Endothelial cell of umbilical vein (primary cell): ENCODE data around the gene ADCYAP1R1. TPM values are rescaled to one million over a fixed set of nuclear protein-coding genes. Genes with fewer than 3 reads are reported as not detected.

Source experiments
- BruUV-seq: library from RNA; stranded (reverse); fragments of 400-500 nt; replicated peaks from 2 replicates; lab custom pipeline; 2021; lab: Mats Ljungman, UMichigan
- CTCF ChIA-PET: fragments of 300-600, 350-600 bp; sonication (Branson Sonifier 250); formaldehyde crosslinking; loops from one replicate; lab custom pipeline; 2021; ENCODE audit warnings: antibody characterized with exemption, inconsistent platforms; lab: Charles Lee
- POLR2A ChIA-PET: fragments of 300-600, 350-600 bp; sonication (Branson Sonifier 250); formaldehyde crosslinking; loops from one replicate; lab custom pipeline; 2021; ENCODE audit warnings: antibody characterized with exemption, inconsistent platforms; lab: Charles Lee
- DNase-seq: peaks from one replicate; pipeline ENCODE4 v3.0.0-alpha.2; 2011; ENCODE audit warnings: low read depth, low spot score
- FAIRE-seq: peaks from 2 replicates; lab custom pipeline; 2011; peaks lifted over from hg19 to GRCh38; lab: Jason Lieb, UNC
- H2AFZ ChIP-seq: 2 replicates; pipeline ENCODE4 v1.6.0; 2012; ENCODE audit warnings: low read depth, low read length, control low read depth, inconsistent platforms
- H3K27ac ChIP-seq: 2 replicates; pipeline ENCODE4 v1.5.1; 2011; ENCODE audit warnings: low read depth, mild to moderate bottlenecking, control low read depth, low read length, moderate library complexity; ENCODE audit not compliant: insufficient read depth
- H3K27me3 ChIP-seq, 2 experiments: 2 replicates each; pipeline versions ENCODE4 v1.6.0 to v1.6.1; 2011; ENCODE audit warnings: low read length in 2 of 2, mixed read lengths in 1 of 2; ENCODE audit not compliant: control insufficient read depth in 2 of 2, insufficient read depth in 2 of 2
- H3K36me3 ChIP-seq, 2 experiments: 2 replicates in 1 of 2; 3 replicates in 1 of 2; pipeline ENCODE4 v1.5.1; 2011; ENCODE audit warnings: low read length in 2 of 2, mild to moderate bottlenecking in 1 of 2, moderate library complexity in 1 of 2; ENCODE audit not compliant: control insufficient read depth in 2 of 2, insufficient read depth in 2 of 2; ENCODE audit errors: extremely low read depth in 1 of 2
- H3K4me1 ChIP-seq: 3 replicates; pipeline ENCODE4 v1.5.1; 2011; ENCODE audit warnings: mild to moderate bottlenecking, low read length; ENCODE audit not compliant: control insufficient read depth, insufficient read depth; ENCODE audit errors: extremely low read depth
- H3K4me2 ChIP-seq: 2 replicates; pipeline ENCODE4 v1.6.1; 2011; ENCODE audit warnings: low read length, control low read depth, mixed read lengths; ENCODE audit not compliant: insufficient read depth
- H3K4me3 ChIP-seq, 3 experiments: fragments of 200-600 bp in 1 of 3; sonication (generic), shearing (Covaris generic) in 1 of 3; replicated peaks in 1 of 3; 2 replicates each; pipeline ENCODE4 v1.5.1; 2011 to 2016; ENCODE audit warnings: control low read depth in 3 of 3, low read length in 3 of 3, mild to moderate bottlenecking in 2 of 3, inconsistent platforms in 1 of 3, low read depth in 1 of 3, moderate library complexity in 1 of 3; ENCODE audit not compliant: insufficient read depth in 1 of 3
- H3K79me2 ChIP-seq: 2 replicates; pipeline ENCODE4 v1.6.0; 2012; ENCODE audit warnings: low read length, inconsistent platforms; ENCODE audit not compliant: control insufficient read depth, insufficient read depth
- H3K9ac ChIP-seq: replicated peaks from 2 replicates; pipeline ENCODE3; 2011; ENCODE audit warnings: low read length, control low read depth; ENCODE audit not compliant: insufficient read depth; ENCODE audit errors: extremely low read depth
- H3K9me1 ChIP-seq: replicated peaks from 3 replicates; pipeline ENCODE4 v1.6.0; 2011; ENCODE audit warnings: mild to moderate bottlenecking, low read length; ENCODE audit not compliant: control insufficient read depth, insufficient read depth; ENCODE audit errors: extremely low read depth
- H3K9me3 ChIP-seq: replicated peaks from 2 replicates; pipeline ENCODE4 v1.5.1; 2012; ENCODE audit warnings: low read length, inconsistent platforms; ENCODE audit not compliant: control insufficient read depth, insufficient read depth
- H4K20me1 ChIP-seq: replicated peaks from 2 replicates; pipeline ENCODE3; 2011; ENCODE audit warnings: mild to moderate bottlenecking, low read length; ENCODE audit not compliant: control insufficient read depth, insufficient read depth; ENCODE audit errors: extremely low read depth
- EZH2 ChIP-seq: IDR thresholded peaks from 2 replicates; pipeline ENCODE4 v1.6.1; 2012; ENCODE audit warnings: borderline replicate concordance, low read depth, mild to moderate bottlenecking, moderate library complexity, low read length, inconsistent platforms; ENCODE audit not compliant: severe bottlenecking
- GATA2 ChIP-seq: IDR thresholded peaks from 2 replicates; pipeline ENCODE4 v1.7.0; 2011; ENCODE audit warnings: low read depth, mild to moderate bottlenecking, moderate library complexity, mixed read lengths, low read length; ENCODE audit not compliant: insufficient read length, insufficient read depth
- JUN ChIP-seq: IDR thresholded peaks from 2 replicates; pipeline ENCODE4 v1.6.1; 2011; ENCODE audit warnings: borderline replicate concordance, low read depth; ENCODE audit not compliant: insufficient read length, insufficient read depth
- POLR2A ChIP-seq: IDR thresholded peaks from 2 replicates; pipeline ENCODE4 v1.6.1; 2012; ENCODE audit warnings: low read depth, mild to moderate bottlenecking, control low read depth, low read length
- POLR2AphosphoS5 ChIP-seq: IDR thresholded peaks from 2 replicates; pipeline ENCODE4 v1.6.1; 2012; ENCODE audit warnings: low read depth, mild to moderate bottlenecking, control low read depth, low read length, moderate library complexity; ENCODE audit not compliant: insufficient read depth
- dilution Hi-C: fragments of 300-500 bp; cut with MboI; formaldehyde crosslinking; loops from one replicate; pipeline ENCODE4 v1.15.0; 2019; ENCODE audit warnings: low sequenced_read_pairs; ENCODE audit not compliant: extremely low pct_ligation_motif_present
- intact Hi-C: fragments of 100-400 bp; cut with micrococcal nuclease; formaldehyde crosslinking; loops from one replicate; pipeline ENCODE4 v1.10.0; 2022
- polyA plus RNA-seq, 4 experiments: library from polyadenylated mRNA; depleted of rRNA in 3 of 4; stranded (reverse) in 3 of 4; unstranded in 1 of 4; fragments of >200 nt; gene quantifications; 2 replicates each; pipeline versions ENCODE4 v1.2.1 to v1.2.3, GENCODE V29; 2011 to 2012; ENCODE audit warnings: missing spikeins in 1 of 4
- total RNA-seq: library from RNA; stranded (reverse); gene quantifications from 2 replicates; pipeline ENCODE4 v1.2.3, GENCODE V29; 2021
- TF ChIP-seq, protein P1 (sequence below), 2 donors: IDR thresholded peaks; 1 replicate in 1 of 2; 2 replicates in 1 of 2; pipeline ENCODE4 v1.5.1; 2011; ENCODE audit warnings: low read length in 2 of 2, mild to moderate bottlenecking in 2 of 2, moderate library complexity in 2 of 2, control low read depth in 1 of 2, inconsistent platforms in 1 of 2, low read depth in 1 of 2; ENCODE audit not compliant: insufficient read depth in 1 of 2; ENCODE audit errors: extremely low read depth in 1 of 2
- TF ChIP-seq, protein P2 (sequence below): IDR thresholded peaks from 2 replicates; pipeline ENCODE4 v1.6.1; 2011; ENCODE audit not compliant: insufficient read depth, insufficient read length

ADCYAP1R1 gene
- total and polyA plus RNA-seq, 2 donors (not counting 3 experiments of a cell fraction or from before 2014, with no cell fraction given), result 0.04 TPM; not detected in 1

GRCh38 chr7:31126976-31127375, 74.9 kb downstream of the ADCYAP1R1 start:
- ChIA-PET CTCF (interaction anchor here (0.6 to 13.1 kb wide), 9 partner anchors 9 to 449 kb away, joined by 3 to 1079 read pairs (median 3); no protein-coding TSS in a partner anchor), POLR2A (no interaction called here)
- TF ChIP-seq GATA2 (no peak), JUN (no peak), EZH2 (no peak), POLR2AphosphoS5 (no peak), POLR2A (no peak)
- TF ChIP-seq, protein P1, sequence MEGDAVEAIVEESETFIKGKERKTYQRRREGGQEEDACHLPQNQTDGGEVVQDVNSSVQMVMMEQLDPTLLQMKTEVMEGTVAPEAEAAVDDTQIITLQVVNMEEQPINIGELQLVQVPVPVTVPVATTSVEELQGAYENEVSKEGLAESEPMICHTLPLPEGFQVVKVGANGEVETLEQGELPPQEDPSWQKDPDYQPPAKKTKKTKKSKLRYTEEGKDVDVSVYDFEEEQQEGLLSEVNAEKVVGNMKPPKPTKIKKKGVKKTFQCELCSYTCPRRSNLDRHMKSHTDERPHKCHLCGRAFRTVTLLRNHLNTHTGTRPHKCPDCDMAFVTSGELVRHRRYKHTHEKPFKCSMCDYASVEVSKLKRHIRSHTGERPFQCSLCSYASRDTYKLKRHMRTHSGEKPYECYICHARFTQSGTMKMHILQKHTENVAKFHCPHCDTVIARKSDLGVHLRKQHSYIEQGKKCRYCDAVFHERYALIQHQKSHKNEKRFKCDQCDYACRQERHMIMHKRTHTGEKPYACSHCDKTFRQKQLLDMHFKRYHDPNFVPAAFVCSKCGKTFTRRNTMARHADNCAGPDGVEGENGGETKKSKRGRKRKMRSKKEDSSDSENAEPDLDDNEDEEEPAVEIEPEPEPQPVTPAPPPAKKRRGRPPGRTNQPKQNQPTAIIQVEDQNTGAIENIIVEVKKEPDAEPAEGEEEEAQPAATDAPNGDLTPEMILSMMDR (IDR thresholded peaks at IDR 0.05; ENCODE audit: extremely low read depth in 1 of 2, insufficient read depth in 1 of 2, low read depth in 1 of 2, low read length in 2 of 2), result peak; percentile 7 to 10
- TF ChIP-seq, protein P2, sequence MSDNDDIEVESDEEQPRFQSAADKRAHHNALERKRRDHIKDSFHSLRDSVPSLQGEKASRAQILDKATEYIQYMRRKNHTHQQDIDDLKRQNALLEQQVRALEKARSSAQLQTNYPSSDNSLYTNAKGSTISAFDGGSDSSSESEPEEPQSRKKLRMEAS, result no peak
- Histone ChIP-seq H3K9me1 (no peaks in the 10 kb centered on the region), H3K79me2 (no peaks in the 10 kb centered on the region), H3K27ac (no peak overlapping the region), H3K36me3 (no peaks in the 10 kb centered on the region), H3K27me3 (no peaks in the 10 kb centered on the region), H3K4me3 (no peak overlapping the region), H3K9ac (no peak overlapping the region), H4K20me1 (no peaks in the 10 kb centered on the region), H3K4me2 (no peak overlapping the region), H3K4me1 (no peaks in the 10 kb centered on the region), H2AFZ (no peak overlapping the region), H3K9me3 (no peaks in the 10 kb centered on the region)
- DNase-seq (peak; percentile 9), FAIRE-seq (peak; percentile 8)
- intact Hi-C loops, result loop anchor here (1.0 kb wide), 1 partner anchor 144 kb away; no protein-coding TSS in a partner anchor
- BruUV-seq, result no TSS peak
- dilution Hi-C loops, result no loop called here
